ENCODE measurements around the gene UBA1. TPM values are rescaled to one million over a fixed set of nuclear protein-coding genes. Genes with fewer than 3 reads are reported as not detected.

UBA1 gene
- total RNA-seq, 1 donor from 2014 or later, result 384 TPM

DNA sequence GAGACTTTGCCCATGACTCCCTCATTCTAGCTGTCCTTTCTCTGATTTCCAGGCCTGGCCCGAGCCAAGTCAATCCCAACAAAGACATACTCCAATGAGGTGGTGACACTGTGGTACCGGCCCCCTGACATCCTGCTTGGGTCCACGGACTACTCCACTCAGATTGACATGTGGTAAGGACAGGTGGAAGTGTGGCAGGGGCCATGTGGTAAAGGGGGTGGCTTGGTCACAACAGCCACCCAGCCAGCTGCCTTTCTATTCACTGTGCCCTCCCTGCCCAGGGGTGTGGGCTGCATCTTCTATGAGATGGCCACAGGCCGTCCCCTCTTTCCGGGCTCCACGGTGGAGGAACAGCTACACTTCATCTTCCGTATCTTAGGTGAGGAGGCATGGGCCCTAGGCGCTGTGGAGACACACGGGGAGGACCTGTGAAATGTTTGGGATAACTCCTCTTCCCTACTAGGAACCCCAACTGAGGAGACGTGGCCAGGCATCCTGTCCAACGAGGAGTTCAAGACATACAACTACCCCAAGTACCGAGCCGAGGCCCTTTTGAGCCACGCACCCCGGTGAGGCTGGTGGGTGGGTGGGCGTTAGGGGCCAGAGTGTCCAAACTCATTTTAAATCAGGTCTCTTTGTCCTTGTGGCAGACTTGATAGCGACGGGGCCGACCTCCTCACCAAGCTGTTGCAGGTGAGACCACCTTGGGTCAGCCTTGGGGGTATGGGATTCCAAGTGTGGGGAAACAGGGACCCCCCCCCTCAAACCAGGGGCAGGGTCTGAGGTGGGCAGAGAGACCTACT is 33.1 kb downstream of the UBA1 start:
- no peaks in the 10 kb centered on the region for H3K27me3 Mint-ChIP-seq
- no peaks in the 10 kb centered on the region for H3K9me3 Mint-ChIP-seq
- peak overlapping the region; percentile 19 for H3K27ac Mint-ChIP-seq
- H3K36me3 Mint-ChIP-seq, result peaks cover 31% of the 10 kb centered on the region
- DNase-seq (ENCODE audit: extremely low spot score, unreplicated experiment), result no peak
- no peak for TF ChIP-seq CTCF (conservative IDR thresholded peaks at IDR 0.05)
- H3K4me1 Mint-ChIP-seq (ENCODE audit: unreplicated experiment), result peaks cover 18% of the 10 kb centered on the region
- H3K4me3 Mint-ChIP-seq, result no peak overlapping the region

- no peak for TF ChIP-seq CTCF (conservative IDR thresholded peaks at IDR 0.05)
- peaks cover 19% of the 10 kb centered on the region for H3K4me1 Mint-ChIP-seq (ENCODE audit: unreplicated experiment)
- no peaks in the 10 kb centered on the region for H3K9me3 Mint-ChIP-seq
- H3K4me3 Mint-ChIP-seq, result no peak overlapping the region
- H3K27ac Mint-ChIP-seq, result no peak overlapping the region
- peaks cover 27% of the 10 kb centered on the region for H3K36me3 Mint-ChIP-seq
- H3K27me3 Mint-ChIP-seq, result no peaks in the 10 kb centered on the region
- no peak for DNase-seq (ENCODE audit: extremely low spot score, unreplicated experiment)
These were observed 33.6 kb downstream of the UBA1 start for GRCh38 chrX:47227334-47227583.

- Mint-ChIP-seq H3K27ac (no peak overlapping the region), H3K36me3 (peaks cover 26% of the 10 kb centered on the region)
These were observed 35.1 kb downstream of the UBA1 start for GRCh38 chrX:47228550-47229270.

DNA sequence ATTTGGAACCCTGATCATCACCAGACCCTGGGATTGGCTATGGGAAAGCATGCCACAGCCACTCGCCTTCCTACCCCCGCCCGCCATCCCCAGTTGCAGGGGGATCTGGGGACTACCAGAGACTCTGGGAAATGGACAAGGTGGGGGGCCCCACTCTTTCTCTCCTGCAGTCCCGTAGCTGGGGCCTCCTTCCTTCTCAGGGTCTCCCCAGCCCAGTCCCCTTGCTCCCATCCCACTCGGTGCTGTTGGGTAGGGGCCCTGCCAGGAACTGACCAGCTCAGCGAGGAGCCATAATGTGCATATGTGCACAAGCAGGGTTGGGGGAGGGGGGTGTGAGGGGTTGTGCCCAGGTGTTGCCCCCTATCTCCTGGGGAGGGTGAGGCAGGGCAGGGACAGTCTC is 35.8 kb downstream of the UBA1 start:
- Mint-ChIP-seq H3K27ac (no peak overlapping the region), H3K27me3 (no peaks in the 10 kb centered on the region), H3K4me1 (ENCODE audit: unreplicated experiment) (peaks cover 17% of the 10 kb centered on the region), H3K9me3 (no peaks in the 10 kb centered on the region), H3K36me3 (peaks cover 26% of the 10 kb centered on the region), H3K4me3 (no peak overlapping the region)
- DNase-seq (ENCODE audit: extremely low spot score, unreplicated experiment), result no peak
- no peak for TF ChIP-seq CTCF (conservative IDR thresholded peaks at IDR 0.05)

More at GRCh38 chrX:47228550-47229270, 35.1 kb downstream of the UBA1 start:
- Mint-ChIP-seq H3K27me3 (no peaks in the 10 kb centered on the region), H3K9me3 (no peaks in the 10 kb centered on the region), H3K4me1 (ENCODE audit: unreplicated experiment) (peaks cover 17% of the 10 kb centered on the region), H3K4me3 (no peak overlapping the region)
- TF ChIP-seq CTCF (conservative IDR thresholded peaks at IDR 0.05), result no peak
- DNase-seq (ENCODE audit: extremely low spot score, unreplicated experiment), result no peak

- H3K27me3 Mint-ChIP-seq, result no peaks in the 10 kb centered on the region
- TF ChIP-seq CTCF (conservative IDR thresholded peaks at IDR 0.05), result no peak
- peaks cover 25% of the 10 kb centered on the region for H3K36me3 Mint-ChIP-seq
- H3K9me3 Mint-ChIP-seq, result no peaks in the 10 kb centered on the region
- peaks cover 21% of the 10 kb centered on the region for H3K4me1 Mint-ChIP-seq (ENCODE audit: unreplicated experiment)
- DNase-seq (ENCODE audit: extremely low spot score, unreplicated experiment), result no peak
- peak overlapping the region; percentile 100 for H3K27ac Mint-ChIP-seq
- peak overlapping the region; percentile 15 for H3K4me3 Mint-ChIP-seq
These were observed 36.7 kb downstream of the UBA1 start for GRCh38 chrX:47230136-47230868.

All from type B pancreatic cell (in vitro differentiated cells).